HepG2 (cell line): ENCODE measurements around the gene KDM6B. TPM values are rescaled to one million over a fixed set of nuclear protein-coding genes. Genes with fewer than 3 reads are reported as not detected.

Experiments
- EED ChIP-seq: sonication (generic); formaldehyde crosslinking; IDR thresholded peaks from 2 replicates; pipeline ENCODE4 v1.5.0; 2020; ENCODE audit warnings: mild to moderate bottlenecking, missing genetic modification reagents
- GATAD1 ChIP-seq: IDR thresholded peaks from 2 replicates; pipeline ENCODE4 v1.6.1; 2016; ENCODE audit warnings: missing genetic modification reagents, missing compliant biosample characterization
- HDAC2 ChIP-seq: sonication (generic); formaldehyde crosslinking; IDR thresholded peaks from 2 replicates; pipeline ENCODE4 v1.4.0; 2020; ENCODE audit warnings: missing genetic modification reagents
- HNRNPLL ChIP-seq: fragments of 200-400 bp; formaldehyde crosslinking; IDR thresholded peaks from 2 replicates; pipeline ENCODE4 v1.6.1; 2017; ENCODE audit warnings: mild to moderate bottlenecking, low read depth, low read length; ENCODE audit not compliant: poor library complexity, severe bottlenecking
- JUNB ChIP-seq: sonication (generic); formaldehyde crosslinking; IDR thresholded peaks from 2 replicates; pipeline ENCODE4 v1.8.0; 2022; ENCODE audit warnings: missing genetic modification reagents, mild to moderate bottlenecking, borderline replicate concordance
- KAT7 ChIP-seq: IDR thresholded peaks from 2 replicates; pipeline ENCODE4 v1.6.1; 2018; ENCODE audit warnings: borderline replicate concordance, missing compliant biosample characterization
- XBP1 ChIP-seq: sonication (generic); formaldehyde crosslinking; IDR thresholded peaks from 2 replicates; pipeline ENCODE4 v1.5.0; 2020; ENCODE audit warnings: missing genetic modification reagents
- ZC3H4 ChIP-seq: sonication (generic); formaldehyde crosslinking; IDR thresholded peaks from 2 replicates; pipeline ENCODE4 v1.4.0; 2020; ENCODE audit warnings: missing genetic modification reagents, borderline replicate concordance
- ZMAT3 ChIP-seq: sonication (generic); formaldehyde crosslinking; conservative IDR thresholded peaks from 2 replicates; pipeline ENCODE4 v1.7.0; 2021; ENCODE audit warnings: missing genetic modification reagents
- ZNF546 ChIP-seq: sonication (generic); formaldehyde crosslinking; conservative IDR thresholded peaks from 2 replicates; pipeline ENCODE4 v1.8.1; 2023; ENCODE audit warnings: mild to moderate bottlenecking, missing genetic modification reagents
- ZNF562 ChIP-seq: sonication (generic); formaldehyde crosslinking; IDR thresholded peaks from 2 replicates; pipeline ENCODE4 v1.8.0; 2022; ENCODE audit warnings: missing genetic modification reagents, borderline replicate concordance
- polyA plus RNA-seq, 8 experiments: library from polyadenylated mRNA; depleted of rRNA in 3 of 8; stranded (reverse) in 7 of 8; unstranded in 1 of 8; fragments of >200 nt; fragmentation: Illumina TruSeq in 4 of 8; extraction: Trizol in 4 of 8; gene quantifications; 2 replicates each; pipeline versions ENCODE4 v1.2.1 to v1.2.3, GENCODE V29; 2011 to 2016; ENCODE audit warnings: low read depth in 4 of 8, missing spikeins in 1 of 8, mixed read lengths in 1 of 8; ENCODE audit not compliant: insufficient read depth in 1 of 8
- total RNA-seq, 5 experiments: library from RNA; depleted of rRNA; stranded (reverse); fragments of >200 nt; fragmentation: Illumina TruSeq; extraction: Trizol; gene quantifications; 2 replicates each; pipeline ENCODE4 v1.2.3, GENCODE V29; 2016; ENCODE audit warnings: low read depth in 1 of 5
- TF ChIP-seq, protein P1 (sequence below): sonication (generic); formaldehyde crosslinking; conservative IDR thresholded peaks from 2 replicates; pipeline ENCODE4 v1.4.0; 2020; ENCODE audit warnings: missing genetic modification reagents
- TF ChIP-seq, protein P2 (sequence below): sonication (generic); formaldehyde crosslinking; IDR thresholded peaks from 2 replicates; pipeline ENCODE4 v1.5.1; 2020; ENCODE audit warnings: mild to moderate bottlenecking, moderate library complexity, missing genetic modification reagents
- TF ChIP-seq, protein P3 (sequence below): sonication (generic); formaldehyde crosslinking; IDR thresholded peaks from 2 replicates; pipeline ENCODE4 v1.5.0; 2020; ENCODE audit warnings: mild to moderate bottlenecking, missing genetic modification reagents, moderate library complexity
- TF ChIP-seq, protein P4 (sequence below): sonication (generic); formaldehyde crosslinking; IDR thresholded peaks from 2 replicates; pipeline ENCODE4 v1.4.0; 2020; ENCODE audit warnings: missing genetic modification reagents
- TF ChIP-seq, protein P5 (sequence below): sonication (generic); formaldehyde crosslinking; IDR thresholded peaks from 2 replicates; pipeline ENCODE4 v1.8.0; 2022; ENCODE audit warnings: mild to moderate bottlenecking, missing genetic modification reagents; ENCODE audit not compliant: insufficient replicate concordance
- TF ChIP-seq, protein P6 (sequence below): sonication (generic); formaldehyde crosslinking; IDR thresholded peaks from 2 replicates; pipeline ENCODE4 v1.9.0; 2021; ENCODE audit warnings: missing genetic modification reagents, mild to moderate bottlenecking, borderline replicate concordance

KDM6B gene
- total and polyA plus RNA-seq, 2 of the 13 experiments (the other 11 are each of a cell fraction or from before 2014, with no cell fraction given) = 1.3 to 2.1 TPM

DNA sequence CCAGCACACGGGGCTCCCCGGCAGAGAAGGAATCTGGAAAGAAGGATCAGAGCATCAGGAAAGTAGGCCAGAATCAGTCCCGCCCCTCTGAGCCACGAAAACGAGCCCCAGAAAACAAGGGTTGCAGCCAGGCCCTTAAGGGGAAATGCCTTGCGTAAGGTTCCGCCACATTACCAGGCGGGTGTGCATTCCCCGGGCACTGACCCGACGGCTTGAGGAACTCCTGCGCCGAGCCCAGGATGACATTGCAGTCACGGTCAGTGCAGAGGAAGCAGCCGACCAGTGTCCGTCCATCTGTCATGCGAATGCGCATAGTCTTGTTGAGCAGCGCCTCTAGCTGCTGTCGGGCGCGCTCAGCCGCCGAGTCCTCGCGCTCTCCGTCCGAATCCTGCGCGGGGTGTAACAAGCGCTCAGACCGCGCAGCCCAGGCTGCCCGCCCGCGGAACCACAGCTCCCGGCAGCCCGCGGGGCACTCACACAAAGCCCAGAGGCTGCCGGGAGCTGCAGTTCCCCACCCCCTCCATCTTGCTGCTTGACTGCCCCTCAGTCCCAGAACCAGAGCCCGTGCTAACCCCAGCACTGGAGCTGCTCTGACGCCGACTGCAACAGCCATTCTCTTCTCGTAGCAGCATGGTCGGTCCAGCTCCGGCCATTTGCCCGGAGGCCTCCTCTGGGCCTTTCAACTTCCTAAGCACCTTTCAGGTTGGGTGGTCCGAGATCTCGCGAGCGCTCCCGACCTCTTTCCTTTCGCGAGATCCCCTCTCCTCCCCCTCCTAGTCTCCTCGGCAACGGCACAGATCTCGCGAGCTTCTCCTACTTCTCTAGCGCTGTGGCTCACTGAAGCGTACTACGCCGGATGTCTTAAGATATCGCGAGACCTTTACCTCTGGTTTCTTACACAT lies 23.0 kb downstream of the KDM6B start, which contains the start of gene NAA38 (continued):
- TF ChIP-seq, protein P1, sequence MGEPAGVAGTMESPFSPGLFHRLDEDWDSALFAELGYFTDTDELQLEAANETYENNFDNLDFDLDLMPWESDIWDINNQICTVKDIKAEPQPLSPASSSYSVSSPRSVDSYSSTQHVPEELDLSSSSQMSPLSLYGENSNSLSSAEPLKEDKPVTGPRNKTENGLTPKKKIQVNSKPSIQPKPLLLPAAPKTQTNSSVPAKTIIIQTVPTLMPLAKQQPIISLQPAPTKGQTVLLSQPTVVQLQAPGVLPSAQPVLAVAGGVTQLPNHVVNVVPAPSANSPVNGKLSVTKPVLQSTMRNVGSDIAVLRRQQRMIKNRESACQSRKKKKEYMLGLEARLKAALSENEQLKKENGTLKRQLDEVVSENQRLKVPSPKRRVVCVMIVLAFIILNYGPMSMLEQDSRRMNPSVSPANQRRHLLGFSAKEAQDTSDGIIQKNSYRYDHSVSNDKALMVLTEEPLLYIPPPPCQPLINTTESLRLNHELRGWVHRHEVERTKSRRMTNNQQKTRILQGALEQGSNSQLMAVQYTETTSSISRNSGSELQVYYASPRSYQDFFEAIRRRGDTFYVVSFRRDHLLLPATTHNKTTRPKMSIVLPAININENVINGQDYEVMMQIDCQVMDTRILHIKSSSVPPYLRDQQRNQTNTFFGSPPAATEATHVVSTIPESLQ (CRISPR knock-in tag) = no peak
- TF ChIP-seq ZNF546 (CRISPR knock-in tag) (no peak), ZNF562 (CRISPR knock-in tag) (no peak), EED (CRISPR knock-in tag) (no peak; the same call in 1 of the 2 replicates), ZMAT3 (CRISPR knock-in tag) (peak; percentile 54; the same call in 1 of the 2 replicates), KAT7 (CRISPR knock-in tag) (peak; percentile 42; the same call in 1 of the 2 replicates), ZC3H4 (CRISPR knock-in tag) (no peak), XBP1 (CRISPR knock-in tag) (no peak), GATAD1 (0 out of 2 replicates have a peak, but pooled peaks have one; percentile 61), HDAC2 (CRISPR knock-in tag) (peak; percentile 50; the same call in 1 of the 2 replicates), HNRNPLL (peak; percentile 96), JUNB (CRISPR knock-in tag) (no peak)
- TF ChIP-seq, protein P2, sequence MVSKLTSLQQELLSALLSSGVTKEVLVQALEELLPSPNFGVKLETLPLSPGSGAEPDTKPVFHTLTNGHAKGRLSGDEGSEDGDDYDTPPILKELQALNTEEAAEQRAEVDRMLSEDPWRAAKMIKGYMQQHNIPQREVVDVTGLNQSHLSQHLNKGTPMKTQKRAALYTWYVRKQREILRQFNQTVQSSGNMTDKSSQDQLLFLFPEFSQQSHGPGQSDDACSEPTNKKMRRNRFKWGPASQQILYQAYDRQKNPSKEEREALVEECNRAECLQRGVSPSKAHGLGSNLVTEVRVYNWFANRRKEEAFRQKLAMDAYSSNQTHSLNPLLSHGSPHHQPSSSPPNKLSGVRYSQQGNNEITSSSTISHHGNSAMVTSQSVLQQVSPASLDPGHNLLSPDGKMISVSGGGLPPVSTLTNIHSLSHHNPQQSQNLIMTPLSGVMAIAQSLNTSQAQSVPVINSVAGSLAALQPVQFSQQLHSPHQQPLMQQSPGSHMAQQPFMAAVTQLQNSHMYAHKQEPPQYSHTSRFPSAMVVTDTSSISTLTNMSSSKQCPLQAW (CRISPR knock-in tag) = no peak
- TF ChIP-seq, protein P3, sequence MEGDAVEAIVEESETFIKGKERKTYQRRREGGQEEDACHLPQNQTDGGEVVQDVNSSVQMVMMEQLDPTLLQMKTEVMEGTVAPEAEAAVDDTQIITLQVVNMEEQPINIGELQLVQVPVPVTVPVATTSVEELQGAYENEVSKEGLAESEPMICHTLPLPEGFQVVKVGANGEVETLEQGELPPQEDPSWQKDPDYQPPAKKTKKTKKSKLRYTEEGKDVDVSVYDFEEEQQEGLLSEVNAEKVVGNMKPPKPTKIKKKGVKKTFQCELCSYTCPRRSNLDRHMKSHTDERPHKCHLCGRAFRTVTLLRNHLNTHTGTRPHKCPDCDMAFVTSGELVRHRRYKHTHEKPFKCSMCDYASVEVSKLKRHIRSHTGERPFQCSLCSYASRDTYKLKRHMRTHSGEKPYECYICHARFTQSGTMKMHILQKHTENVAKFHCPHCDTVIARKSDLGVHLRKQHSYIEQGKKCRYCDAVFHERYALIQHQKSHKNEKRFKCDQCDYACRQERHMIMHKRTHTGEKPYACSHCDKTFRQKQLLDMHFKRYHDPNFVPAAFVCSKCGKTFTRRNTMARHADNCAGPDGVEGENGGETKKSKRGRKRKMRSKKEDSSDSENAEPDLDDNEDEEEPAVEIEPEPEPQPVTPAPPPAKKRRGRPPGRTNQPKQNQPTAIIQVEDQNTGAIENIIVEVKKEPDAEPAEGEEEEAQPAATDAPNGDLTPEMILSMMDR = peak; percentile 91
- TF ChIP-seq, protein P4, sequence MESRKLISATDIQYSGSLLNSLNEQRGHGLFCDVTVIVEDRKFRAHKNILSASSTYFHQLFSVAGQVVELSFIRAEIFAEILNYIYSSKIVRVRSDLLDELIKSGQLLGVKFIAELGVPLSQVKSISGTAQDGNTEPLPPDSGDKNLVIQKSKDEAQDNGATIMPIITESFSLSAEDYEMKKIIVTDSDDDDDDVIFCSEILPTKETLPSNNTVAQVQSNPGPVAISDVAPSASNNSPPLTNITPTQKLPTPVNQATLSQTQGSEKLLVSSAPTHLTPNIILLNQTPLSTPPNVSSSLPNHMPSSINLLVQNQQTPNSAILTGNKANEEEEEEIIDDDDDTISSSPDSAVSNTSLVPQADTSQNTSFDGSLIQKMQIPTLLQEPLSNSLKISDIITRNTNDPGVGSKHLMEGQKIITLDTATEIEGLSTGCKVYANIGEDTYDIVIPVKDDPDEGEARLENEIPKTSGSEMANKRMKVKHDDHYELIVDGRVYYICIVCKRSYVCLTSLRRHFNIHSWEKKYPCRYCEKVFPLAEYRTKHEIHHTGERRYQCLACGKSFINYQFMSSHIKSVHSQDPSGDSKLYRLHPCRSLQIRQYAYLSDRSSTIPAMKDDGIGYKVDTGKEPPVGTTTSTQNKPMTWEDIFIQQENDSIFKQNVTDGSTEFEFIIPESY (CRISPR knock-in tag) = no peak
- TF ChIP-seq, protein P5, sequence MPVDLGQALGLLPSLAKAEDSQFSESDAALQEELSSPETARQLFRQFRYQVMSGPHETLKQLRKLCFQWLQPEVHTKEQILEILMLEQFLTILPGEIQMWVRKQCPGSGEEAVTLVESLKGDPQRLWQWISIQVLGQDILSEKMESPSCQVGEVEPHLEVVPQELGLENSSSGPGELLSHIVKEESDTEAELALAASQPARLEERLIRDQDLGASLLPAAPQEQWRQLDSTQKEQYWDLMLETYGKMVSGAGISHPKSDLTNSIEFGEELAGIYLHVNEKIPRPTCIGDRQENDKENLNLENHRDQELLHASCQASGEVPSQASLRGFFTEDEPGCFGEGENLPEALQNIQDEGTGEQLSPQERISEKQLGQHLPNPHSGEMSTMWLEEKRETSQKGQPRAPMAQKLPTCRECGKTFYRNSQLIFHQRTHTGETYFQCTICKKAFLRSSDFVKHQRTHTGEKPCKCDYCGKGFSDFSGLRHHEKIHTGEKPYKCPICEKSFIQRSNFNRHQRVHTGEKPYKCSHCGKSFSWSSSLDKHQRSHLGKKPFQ (CRISPR knock-in tag) = no peak
- TF ChIP-seq, protein P6, sequence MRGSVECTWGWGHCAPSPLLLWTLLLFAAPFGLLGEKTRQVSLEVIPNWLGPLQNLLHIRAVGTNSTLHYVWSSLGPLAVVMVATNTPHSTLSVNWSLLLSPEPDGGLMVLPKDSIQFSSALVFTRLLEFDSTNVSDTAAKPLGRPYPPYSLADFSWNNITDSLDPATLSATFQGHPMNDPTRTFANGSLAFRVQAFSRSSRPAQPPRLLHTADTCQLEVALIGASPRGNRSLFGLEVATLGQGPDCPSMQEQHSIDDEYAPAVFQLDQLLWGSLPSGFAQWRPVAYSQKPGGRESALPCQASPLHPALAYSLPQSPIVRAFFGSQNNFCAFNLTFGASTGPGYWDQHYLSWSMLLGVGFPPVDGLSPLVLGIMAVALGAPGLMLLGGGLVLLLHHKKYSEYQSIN (CRISPR knock-in tag) = no peak
